Endometrial microvascular endothelial cells (primary cell): Measurements from ENCODE around the gene EXOC3. TPM values are rescaled to one million over a fixed set of nuclear protein-coding genes. Genes with fewer than 3 reads are reported as not detected.

Experiments used
- in situ Hi-C: cut with HindIII; loops from 2 replicates; pipeline ENCODE4 v1.10.0; 2017; ENCODE audit warnings: low sequenced_read_pairs, low pct_unique_long_range_greater_than_20kb; ENCODE audit errors: inconsistent ontology term
- total RNA-seq: library from RNA; depleted of rRNA; stranded (reverse); fragments of >200 nt; gene quantifications from one replicate; pipeline ENCODE4 v1.2.3, GENCODE V29; 2015; ENCODE audit errors: inconsistent ontology term

EXOC3 gene
- total RNA-seq, 1 donor from 2014 or later, result 32.1 TPM

GRCh38 chr5:435156-435790 lies 7.7 kb upstream of the EXOC3 start:
- in situ Hi-C loops, result no loop called here

- in situ Hi-C loops, result no loop called here
These were observed 6.9 kb upstream of the EXOC3 start for GRCh38 chr5:435961-436640.

- in situ Hi-C loops, result no loop called here
These were observed 6.4 kb upstream of the EXOC3 start for GRCh38 chr5:436641-436975.

- in situ Hi-C loops, result no loop called here
These were observed 5.7 kb upstream of the EXOC3 start for GRCh38 chr5:437281-437771.

DNA sequence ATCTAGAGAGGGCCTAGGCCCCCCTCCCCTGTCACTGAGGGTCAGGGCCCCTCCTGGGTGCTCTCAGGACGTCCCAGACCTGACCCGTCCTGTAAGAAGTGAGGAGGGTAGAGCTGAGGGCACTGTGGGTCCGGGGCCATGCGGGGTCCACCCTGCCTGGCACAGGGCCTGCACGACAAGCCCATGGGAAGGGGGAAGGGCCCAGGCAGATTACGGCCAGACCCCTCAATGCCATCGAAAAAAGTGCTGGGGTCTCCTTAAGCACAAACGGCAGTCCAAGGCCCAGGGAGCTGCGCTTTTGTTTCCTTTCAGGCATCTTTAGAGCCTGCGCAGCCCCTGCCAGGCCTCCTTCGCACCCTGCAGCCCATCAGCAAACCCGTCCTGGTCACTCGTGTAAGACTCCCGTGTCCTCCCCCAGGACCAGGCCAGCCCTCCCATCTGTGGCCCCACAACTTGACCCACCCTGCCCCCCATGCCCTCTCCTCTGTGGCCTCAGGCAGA lies 4.4 kb upstream of the EXOC3 start:
- in situ Hi-C loops, result no loop called here

- in situ Hi-C loops, result no loop called here
These were observed 3.8 kb upstream of the EXOC3 start for GRCh38 chr5:439181-439580.

DNA sequence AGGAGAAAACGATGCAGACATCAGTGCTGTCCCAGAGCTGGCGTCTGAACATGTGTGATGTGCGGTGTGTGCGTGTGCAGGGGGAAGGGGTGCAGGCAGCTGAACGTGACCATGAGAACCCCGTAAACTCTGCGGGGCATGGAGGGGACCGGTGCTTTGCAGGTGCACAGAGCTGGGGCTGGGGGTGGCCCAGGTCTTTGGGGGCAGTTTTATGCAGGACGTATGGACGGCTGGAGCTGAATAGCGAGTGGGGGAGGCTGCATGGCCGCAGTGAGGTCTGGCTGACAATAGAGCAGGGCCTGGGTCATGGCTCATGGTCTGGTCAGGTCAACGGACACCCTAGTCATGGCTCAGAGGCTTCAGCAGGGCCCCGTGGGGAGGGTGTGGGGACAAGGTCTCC lies 3.3 kb upstream of the EXOC3 start:
- in situ Hi-C loops, result no loop called here

DNA sequence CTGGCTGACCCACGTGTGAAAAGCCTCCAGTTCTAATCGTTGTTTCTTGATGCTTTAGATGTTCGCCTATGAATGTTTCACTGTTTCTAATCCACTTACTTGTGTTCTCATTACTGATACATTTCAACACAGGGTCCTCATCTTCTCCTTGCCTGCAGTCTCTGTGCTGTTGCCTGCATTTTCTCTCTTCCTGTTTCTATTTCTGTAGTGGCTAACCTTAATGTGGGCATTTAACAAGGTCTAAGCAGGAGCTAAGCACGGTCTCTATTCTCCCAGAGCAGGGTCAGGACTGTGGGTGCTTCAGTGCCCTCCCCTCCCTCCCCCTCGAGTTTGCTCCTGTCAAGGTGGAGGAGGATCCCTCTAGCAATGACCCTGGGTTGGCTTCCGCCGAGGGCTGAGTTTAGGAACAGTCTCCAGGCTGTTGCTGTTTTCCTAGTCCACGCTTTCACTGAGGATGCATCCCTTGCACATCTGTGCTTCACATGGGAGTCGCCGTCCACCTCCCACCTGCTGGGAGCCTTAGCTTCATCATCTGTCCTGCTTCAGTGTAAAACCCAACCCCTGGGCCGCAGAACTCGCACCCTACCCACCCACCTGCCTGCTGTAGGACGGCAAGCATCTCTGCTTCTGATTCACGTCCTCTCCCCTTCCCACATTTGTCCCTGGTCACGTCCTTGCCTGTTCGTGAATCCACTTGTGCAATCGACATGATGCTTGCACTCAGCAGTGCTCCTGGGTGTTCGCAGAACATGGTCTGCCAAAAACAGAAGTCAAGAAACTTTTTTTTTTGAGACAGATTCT lies 2.4 kb upstream of the EXOC3 start:
- in situ Hi-C loops, result no loop called here

GRCh38 chr5:441996-442334 lies 1.0 kb upstream of the EXOC3 start:
- in situ Hi-C loops, result no loop called here

DNA sequence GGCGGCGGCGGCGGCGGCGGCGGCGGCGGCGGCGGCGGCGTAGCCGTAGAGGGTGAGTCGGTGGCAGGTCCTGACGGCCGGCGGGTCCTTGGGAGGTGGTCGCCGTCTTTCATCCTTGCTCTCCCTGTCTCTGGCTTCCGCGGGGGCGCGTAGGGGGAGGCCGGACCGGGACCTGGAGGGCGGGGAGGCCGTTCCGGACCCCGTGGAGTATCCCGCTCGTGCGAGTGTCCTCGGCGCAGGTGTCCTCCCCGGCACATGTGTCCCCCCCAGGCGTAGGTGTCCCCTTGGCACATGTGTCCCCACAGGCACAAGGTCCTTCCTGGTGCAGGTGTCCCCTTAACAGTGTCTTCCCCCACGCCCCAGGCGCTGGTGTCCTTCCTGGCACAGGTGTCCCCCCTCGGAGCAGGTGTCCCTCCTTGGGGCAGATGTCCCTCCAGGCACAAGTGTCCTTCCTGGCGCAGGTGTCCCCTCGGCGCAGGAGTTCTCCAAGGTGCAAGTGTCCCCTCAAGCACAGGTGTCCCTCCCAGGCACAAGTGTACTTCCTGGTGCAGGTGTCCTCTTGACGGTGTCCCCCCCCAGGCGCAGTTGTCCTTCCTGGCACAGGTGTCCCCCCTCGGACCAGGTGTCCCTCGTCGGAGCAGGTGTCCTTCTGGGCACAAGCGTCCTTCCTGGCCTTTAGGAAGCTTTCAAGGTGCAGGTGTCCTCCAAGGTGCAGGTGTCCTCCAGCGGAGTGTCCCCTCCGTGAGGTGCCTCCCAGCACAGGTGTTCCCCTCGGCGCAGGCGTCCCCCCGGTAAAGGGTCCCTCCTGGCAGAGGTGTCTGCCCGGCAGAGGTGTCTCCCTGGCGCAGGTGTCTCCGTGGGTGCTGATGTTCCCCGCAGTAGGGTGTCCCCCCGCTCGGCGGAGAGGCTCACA lies 519 bp downstream of the EXOC3 start:
- in situ Hi-C loops, result no loop called here

- in situ Hi-C loops, result no loop called here
These were observed 1.2 kb downstream of the EXOC3 start for GRCh38 chr5:444226-444625.

DNA sequence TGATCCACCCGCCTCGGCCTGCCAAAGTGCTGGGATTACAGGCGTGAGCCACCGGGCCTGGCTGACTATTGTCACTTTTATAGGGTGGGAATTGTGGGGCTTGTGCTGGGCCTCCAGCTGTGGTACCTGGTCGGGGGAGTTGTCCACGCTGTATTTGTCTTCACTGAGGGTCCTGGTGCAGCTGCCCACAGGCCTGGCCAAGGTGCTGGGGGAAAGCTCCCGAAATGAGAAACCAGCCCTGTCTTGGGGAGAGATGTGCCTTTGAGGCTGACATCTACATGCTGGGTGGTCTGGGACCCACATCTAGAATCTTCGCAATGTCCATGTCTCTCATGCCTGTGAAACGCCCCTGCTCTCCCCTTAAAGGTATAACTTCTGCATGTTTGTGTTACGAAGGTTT lies 2.6 kb downstream of the EXOC3 start:
- in situ Hi-C loops, result no loop called here

- in situ Hi-C loops, result no loop called here
These were observed 3.3 kb downstream of the EXOC3 start for GRCh38 chr5:446066-446882.

DNA sequence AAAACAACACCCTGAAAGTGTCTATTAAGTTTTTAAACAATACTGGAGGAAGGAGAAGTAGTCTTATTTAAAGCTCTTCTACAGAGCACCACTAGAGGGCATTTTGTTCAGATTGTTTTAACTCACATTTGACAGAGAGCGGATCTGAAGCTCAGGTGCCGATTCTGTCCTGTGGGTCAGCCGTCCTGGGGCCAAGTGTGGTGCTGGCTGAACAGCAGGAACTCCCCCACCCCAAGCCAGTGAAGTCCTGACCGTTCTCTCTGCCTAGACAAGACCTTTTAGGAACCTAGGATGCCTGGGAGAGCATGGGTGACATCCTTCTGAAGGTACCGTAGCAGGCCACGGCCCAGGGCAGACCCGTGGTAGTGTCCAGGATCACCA lies 3.9 kb downstream of the EXOC3 start:
- in situ Hi-C loops, result no loop called here

DNA sequence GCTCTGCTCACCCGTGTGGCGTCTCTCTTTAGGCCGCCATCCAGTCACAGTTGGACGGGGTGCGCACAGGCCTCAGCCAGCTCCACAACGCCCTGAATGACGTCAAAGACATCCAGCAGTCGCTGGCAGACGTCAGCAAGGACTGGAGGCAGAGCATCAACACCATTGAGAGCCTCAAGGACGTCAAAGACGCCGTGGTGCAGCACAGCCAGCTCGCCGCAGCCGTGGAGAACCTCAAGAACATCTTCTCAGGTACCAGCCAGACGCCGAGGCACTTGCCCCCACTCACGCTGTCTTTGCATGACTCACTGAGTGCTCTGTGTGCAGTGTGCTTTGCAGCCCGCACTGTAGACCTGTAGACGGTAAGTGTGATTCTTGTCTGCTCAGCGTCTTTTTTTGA lies 4.5 kb downstream of the EXOC3 start:
- in situ Hi-C loops, result no loop called here

- in situ Hi-C loops, result no loop called here
These were observed 5.2 kb downstream of the EXOC3 start for GRCh38 chr5:448061-448765.

GRCh38 chr5:448766-449090 lies 5.8 kb downstream of the EXOC3 start:
- in situ Hi-C loops, result no loop called here

GRCh38 chr5:449151-449550 lies 6.2 kb downstream of the EXOC3 start:
- in situ Hi-C loops, result no loop called here
